ENCODE measurements around the gene LTBP2.

DNA sequence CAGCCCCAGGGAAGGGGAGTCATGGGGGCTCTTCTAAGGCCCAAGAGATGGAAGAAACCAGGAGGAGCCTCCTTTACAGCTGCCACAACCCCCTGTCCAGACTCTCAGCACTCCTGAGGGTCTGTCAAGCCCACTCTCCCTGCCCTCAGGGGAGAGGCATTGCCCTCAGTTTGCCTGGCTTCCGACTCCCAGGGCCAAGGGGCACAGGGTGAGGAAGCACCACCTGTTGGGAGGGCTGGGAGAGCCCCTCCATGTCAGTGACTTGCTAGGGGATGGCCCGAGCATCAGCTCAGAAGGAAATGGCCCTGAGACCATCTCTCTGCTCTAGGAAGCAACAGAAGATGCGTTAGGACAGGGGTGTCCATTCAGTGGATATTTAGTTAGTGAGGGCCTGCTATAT is 36.1 kb downstream of the LTBP2 start:
- TF ChIP-seq, protein P1, sequence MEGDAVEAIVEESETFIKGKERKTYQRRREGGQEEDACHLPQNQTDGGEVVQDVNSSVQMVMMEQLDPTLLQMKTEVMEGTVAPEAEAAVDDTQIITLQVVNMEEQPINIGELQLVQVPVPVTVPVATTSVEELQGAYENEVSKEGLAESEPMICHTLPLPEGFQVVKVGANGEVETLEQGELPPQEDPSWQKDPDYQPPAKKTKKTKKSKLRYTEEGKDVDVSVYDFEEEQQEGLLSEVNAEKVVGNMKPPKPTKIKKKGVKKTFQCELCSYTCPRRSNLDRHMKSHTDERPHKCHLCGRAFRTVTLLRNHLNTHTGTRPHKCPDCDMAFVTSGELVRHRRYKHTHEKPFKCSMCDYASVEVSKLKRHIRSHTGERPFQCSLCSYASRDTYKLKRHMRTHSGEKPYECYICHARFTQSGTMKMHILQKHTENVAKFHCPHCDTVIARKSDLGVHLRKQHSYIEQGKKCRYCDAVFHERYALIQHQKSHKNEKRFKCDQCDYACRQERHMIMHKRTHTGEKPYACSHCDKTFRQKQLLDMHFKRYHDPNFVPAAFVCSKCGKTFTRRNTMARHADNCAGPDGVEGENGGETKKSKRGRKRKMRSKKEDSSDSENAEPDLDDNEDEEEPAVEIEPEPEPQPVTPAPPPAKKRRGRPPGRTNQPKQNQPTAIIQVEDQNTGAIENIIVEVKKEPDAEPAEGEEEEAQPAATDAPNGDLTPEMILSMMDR (IDR thresholded peaks at IDR 0.05): no peak
- no peak for TF ChIP-seq EP300 (IDR thresholded peaks at IDR 0.05)
- TF ChIP-seq POLR2A (IDR thresholded peaks at IDR 0.05): no peak

Measured in sigmoid colon (tissue), 4 donors.